GM19468 (cell line): ENCODE measurements around the gene MRPL10.

ENCODE experiments used
- ATAC-seq: cut with Tn5 transposase; IDR thresholded peaks from one replicate; pipeline ENCODE4 v1.9.1; 2021; ENCODE audit warnings: mild to moderate bottlenecking, moderate library complexity, moderate number of reproducible peaks; ENCODE audit not compliant: unreplicated experiment; ENCODE audit errors: extremely low read depth

Gene MRPL10

DNA sequence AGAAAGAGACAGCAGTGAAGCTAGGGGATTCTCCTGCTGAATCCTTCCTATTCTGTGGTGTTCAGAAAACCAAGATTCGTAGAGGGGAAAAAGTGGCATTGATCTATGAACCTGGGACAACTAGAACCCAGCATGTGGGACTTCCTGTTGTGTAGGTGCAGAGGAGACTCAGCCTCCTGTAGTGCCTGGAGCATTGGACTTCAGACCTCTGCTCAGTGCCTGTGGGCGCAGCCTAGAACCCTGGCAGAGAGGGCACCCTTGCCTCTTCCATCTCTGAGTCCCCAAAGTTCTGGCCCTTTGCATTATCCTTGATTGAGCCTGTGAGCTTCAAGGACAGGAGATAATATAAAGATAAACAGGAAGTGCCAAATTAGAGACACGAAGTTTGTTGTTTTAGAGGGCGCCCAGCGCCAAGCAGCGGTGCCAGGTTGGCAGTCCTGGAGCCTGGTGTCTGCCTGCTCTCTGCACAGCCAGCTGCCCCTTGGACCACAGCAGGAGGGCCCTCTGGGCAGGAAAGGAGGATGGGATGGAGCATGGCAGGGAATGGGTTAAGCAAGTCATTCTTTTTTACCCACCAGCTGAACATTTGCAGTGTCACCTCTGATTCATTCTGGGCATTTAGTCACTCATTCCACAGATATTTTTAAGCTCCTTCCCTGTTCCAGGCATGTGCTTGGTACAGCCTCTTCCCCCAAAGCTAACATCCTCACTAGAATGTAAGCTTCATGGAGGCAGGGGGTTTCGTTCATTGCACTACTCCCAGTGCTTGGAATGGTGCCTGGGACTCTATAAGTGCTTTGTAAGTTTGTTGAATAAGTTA lies 31.5 kb upstream of the MRPL10 start:
- no peak for ATAC-seq

DNA sequence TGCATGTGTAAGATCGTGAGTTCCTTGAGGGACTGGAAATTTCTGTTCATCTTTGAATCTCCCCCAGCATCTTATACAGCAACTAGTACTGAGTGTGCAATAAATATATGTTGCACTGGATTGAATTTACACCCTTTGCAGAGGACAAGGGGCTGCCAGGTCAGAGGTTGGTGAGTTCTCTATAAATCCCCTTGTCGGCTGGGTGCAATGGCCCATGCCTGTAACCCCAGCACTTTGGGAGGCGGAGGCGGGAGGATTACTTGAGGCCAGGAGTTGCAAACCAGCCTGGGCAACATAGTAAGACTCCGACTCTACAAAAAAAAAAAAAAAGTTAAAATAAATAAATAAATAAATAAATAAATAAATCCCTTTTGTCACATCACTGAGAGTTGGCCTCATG lies 29.0 kb upstream of the MRPL10 start:
- ATAC-seq = no peak

DNA sequence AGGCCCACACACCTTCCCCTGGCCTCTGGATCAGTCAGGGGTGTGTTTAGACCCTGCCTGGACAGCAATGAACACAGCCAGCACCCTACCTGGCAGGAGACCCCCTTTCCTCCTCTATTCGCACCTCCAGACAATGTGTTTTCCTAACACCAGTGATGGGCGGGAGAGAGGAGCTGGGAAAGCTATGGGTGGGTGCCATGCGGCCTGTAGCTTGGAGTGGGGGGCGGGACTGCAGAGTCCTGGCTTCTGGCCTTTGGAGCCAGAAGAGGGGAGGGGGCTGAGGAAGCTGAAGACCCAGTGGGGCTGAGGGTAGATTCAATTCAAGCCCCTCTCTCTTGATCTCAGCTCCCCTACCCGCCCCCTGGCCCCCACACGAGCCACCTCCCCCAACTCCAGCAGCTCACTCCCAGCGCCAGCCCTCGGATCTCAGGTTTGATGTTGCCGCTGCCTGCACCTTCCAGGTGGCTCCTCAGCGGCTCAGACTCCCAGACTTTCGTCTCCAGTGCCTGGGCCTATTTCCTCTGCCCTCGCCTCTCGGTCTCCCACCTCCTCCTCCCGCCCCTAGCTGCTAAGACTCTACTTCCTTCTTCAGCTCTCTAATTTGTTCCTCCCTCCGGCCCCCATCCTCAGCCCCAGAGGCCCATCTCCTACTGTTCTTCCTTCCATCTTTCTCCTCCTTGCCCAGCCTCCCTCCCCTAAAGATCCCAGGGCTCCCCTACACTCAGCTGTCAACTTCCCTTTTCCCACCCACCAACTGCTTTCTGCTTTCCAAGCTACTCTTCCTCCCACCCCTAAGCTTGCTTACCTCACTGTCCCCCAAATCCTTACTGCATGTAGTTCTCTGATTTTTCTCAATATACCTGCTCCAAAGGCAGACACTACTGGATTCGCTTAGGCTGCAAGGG lies 26.5 kb upstream of the MRPL10 start:
- ATAC-seq = no peak

DNA sequence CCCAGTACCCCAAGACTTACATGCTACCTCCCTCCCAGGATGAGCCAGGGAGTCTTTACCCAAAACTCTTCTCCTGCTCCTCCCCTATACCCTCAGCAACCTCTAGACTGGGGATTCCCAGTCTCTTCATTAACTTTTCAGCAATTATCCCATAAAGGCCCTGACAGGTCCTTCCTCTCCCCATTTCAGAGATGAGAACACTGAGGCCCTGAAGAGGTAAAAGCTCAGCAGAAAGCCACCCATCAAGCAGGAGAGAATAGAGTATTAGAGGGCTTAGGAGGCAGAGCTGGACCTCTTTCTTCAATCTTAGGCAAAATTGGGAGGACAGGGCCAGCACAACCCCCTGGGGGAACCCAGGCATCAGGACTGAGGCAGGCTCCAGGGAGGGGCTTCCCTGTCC lies 25.5 kb upstream of the MRPL10 start:
- no peak for ATAC-seq

DNA sequence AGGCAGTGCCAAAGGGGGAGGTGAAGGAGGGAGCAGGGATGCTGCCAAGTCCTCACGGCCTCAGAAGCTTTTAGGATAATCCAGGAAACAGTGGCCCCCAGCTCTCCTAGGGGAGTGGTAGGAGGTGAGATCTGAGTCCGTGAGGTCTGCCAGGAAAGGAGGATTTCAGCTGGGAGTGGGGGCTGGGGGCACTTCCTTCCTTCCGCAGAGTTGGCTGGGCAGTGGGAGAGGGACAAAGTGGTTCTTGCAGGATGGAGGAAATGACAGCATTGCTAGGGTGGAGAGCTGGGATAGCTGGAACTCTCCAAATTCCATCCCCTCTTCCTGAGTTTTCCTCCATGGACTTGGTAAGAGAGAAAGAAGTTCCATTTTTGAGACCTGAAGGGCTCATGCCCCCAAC lies 24.4 kb upstream of the MRPL10 start:
- no peak for ATAC-seq

DNA sequence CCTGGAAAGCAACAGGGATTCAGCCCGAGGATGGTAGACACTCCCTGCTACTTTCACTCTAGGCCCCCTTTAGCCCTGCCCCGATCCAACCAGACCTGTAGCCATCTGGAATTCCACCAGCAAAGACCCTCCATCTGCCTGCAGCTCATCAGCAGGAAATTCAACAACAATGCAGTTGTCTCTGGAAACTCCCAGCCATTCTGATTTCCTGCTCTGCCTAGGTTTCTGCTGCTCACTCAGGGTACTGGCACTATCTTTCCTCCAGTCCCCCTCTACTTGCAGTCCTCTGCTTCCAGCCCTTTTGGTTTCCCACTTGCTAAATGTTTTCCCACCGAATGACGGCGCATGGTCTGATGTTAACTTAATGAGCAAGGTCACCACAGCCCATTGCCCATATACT lies 22.3 kb upstream of the MRPL10 start:
- no peak for ATAC-seq

DNA sequence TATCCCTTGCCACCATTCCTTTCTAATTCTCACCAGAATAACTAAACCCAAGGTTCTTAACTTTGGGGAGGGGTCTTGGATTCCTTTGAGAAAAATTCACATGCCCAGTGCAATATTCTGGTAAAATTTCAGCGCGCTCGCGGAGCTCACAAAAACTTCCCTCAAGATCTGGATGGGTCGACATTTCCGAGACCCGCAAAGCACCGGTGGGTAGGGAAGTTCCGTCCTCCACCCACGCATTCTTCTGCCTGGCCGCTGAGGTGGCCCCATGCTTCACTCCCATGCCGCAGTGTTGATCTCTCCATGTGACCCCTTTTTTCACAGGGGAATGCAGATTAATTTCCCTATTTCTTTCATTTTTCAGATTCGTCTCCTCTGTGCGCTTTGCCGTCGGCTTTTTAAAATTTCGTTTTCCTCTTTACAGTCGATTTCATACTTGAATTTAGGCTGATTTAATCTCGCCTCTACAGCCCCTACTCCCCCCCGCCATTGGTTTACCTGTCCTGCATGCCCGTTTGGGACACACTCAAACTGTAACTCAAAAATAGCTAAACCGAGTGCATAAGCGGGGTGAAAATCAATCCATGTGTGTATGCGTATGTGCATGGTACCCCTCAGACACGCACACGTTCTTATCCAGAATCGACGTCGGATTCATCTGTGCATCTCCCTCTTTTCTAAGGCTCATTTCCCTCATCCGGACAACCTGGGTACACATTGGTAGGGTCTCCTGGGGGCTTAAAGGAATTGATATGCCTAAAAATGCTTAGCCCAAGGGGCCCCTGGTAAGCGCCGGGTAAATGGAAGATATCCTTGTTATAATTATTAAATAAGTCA lies 21.0 kb upstream of the MRPL10 start:
- no peak for ATAC-seq

DNA sequence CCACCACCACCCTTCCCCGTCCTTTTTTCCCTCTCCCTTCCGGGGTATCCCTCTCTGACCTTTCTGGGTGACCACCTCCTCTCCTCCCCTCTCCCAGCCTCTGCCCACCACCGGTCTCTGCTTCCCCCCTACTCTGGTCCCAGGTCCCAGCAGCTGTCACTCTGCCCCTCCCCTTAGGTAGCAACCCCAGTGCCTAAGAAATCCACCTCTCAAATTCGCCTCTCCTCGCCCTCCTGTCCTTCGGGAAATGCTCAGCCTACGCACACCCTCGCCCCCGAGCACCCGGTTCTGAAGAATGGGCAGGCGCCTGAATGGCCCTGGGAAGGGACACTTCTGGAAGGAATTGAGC lies 20.4 kb upstream of the MRPL10 start:
- no peak for ATAC-seq

DNA sequence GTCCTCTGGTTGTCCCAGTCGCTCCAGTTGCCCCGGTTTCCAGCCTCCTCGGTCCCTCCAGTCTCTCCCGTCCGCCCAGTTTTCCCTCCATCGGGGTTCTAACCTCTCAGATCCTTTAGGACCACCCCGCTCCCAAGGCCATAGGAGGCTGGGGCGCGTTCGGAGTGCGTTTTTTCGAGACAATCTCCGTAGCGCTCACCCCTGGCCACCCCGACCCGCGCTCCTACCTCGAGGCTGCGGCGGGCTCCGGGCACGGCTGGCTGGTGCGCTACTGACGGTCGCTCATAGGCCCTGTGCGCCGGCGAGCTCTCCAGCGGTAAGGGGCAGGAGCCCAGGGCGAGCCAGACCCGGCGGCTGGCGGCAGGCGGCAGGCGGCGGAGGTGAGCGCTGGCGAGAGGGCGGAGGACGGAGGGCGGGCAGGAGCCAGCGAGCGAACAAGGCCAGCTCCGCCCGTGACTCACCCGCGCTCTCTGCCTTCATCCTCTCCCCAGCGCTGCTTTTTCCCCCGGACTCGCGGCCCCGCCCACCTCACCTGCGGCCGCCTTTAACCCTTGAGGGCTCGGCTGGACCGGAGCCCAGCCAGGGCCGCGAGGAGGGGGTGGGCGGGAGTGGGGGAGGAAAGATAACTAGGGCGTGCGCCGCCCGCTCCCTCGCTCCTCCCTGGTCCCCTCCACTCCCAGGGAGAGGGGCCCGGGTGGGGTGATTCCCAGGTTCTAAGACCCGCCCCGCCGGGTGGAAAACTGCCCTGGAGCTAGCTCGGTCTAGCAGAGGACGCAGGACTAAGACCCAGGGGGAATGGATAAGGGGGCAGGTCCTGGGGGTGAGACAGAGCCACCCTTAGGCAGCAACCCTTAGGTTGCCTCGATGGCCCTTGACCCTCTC lies 19.6 kb upstream of the MRPL10 start, which contains the start of gene SP6:
SP6 (minus strand) TSS at position 472 of the 882 bp plus-strand sequence. CDS start 2,734 bp downstream, outside the sequence.
- ATAC-seq = no peak

DNA sequence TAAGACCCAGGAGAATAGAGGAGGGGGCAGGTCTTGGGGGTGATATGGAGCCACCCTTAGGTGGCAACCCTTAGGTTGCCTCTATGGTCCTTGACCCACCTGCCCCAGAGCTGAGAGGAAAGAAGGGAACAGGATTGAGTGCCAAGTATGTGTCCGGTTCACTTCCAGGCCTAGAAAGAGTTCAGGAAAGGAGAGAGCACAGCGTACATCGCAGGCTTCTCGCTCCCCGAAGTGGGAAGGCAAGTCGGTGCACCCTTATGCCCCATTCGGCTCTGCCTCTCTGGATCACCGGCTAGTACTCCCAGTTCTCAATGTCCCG lies 19.0 kb upstream of the MRPL10 start:
- no peak for ATAC-seq

DNA sequence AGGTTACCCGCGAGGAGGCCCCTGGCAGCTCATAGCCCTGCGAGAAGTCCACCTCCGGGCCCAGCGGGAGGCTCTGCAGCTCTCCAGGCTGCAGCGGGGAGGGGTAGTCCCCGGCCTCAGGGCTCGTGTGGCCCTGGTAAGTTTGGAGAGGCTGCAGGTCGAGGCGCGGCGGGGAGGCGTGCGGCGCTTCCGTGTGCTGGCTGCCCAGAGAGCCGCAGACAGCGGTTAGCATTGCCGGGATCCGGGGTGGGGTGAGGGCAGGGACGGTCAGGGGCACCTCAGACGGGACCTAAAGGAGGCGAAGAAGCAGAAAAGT lies 16.8 kb upstream of the MRPL10 start:
- no peak for ATAC-seq

DNA sequence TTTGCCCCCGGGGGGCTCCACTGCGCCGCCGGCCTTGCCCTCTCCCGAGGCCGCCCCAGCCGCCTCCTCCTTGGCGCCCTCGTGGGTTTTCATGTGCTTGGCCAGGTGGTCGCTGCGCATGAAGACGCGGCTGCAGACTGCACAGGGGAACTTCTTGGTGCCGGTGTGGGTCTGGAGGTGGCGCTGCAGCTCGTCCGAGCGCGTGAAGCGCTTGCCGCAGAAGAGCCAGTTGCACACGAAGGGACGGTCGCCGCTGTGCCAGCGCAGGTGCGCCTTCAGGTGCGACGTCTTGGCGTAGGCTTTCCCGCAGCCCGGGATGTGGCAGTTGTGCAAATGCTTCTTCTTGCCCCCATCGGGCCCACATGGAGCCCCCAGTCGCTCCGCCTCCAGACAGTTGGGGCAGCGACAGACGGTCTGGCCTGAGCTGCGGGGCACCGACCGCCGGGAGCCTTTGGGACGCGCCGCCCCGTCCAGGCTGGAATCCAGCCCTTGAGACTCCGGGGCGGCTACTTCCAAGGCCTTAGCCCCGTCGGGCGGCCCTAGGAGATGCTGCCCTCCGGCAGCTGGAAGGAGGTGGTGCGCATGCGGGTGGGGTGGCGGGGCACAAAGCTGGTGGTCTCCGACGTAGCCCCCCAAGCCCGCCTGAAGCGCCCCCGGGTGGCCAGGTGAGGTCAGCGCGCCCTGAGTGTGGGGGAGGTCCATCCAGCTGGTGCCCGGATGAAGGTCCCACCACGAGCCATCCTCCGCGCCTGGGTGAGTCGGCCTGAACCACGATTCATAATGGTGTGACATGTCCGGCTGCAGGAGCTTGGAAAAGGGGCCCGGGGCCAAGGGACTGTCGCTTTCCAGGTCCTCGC lies 16.2 kb upstream of the MRPL10 start:
- no peak for ATAC-seq

DNA sequence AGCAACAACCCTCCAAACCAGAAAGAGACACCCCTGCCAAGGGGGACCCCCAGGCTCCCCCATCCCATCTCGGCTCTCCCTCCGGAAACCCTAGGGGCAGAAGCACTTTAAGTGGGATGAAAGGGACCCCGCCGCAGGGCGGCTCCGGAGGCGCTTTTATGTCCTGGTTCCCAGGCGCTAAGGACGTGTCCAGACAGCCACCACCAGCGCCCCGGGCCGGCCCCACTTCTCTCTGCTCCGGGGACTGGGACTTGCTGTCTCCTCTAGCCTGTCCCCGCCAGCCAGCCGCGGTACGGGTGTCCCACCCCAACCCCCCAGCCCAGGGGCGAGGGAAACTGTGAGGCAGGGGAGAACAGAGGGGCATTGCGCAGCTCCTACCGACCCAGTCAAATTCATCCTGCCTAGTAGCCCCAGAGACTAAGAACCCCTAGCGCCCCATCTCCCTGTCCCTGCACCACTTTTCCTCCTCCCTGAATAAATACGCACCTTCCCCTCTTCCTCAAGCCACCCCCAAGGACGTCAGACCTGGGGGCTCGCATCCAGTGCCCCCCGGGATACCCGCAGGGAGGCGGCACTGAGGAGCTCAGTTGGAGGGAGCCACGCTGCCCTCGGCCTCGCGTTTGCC lies 15.5 kb upstream of the MRPL10 start:
- ATAC-seq = no peak

DNA sequence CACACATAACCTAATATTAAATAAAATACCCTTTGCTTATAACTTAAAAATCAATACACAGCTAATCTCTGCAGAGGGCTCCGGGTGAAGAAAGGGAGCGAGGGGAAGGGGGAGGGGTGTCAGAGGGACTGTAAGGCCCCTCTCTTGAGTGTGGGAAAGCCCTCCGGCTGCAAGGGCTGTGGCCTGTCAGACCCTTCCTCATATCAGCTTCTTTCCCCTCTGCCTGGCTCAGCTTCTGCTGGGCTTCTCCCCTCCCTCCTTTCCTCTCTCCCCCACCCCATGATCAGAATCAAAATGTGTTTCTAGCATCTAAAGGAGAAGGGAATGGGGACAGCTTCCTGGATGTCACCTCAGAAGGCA lies 14.4 kb upstream of the MRPL10 start:
- no peak for ATAC-seq

DNA sequence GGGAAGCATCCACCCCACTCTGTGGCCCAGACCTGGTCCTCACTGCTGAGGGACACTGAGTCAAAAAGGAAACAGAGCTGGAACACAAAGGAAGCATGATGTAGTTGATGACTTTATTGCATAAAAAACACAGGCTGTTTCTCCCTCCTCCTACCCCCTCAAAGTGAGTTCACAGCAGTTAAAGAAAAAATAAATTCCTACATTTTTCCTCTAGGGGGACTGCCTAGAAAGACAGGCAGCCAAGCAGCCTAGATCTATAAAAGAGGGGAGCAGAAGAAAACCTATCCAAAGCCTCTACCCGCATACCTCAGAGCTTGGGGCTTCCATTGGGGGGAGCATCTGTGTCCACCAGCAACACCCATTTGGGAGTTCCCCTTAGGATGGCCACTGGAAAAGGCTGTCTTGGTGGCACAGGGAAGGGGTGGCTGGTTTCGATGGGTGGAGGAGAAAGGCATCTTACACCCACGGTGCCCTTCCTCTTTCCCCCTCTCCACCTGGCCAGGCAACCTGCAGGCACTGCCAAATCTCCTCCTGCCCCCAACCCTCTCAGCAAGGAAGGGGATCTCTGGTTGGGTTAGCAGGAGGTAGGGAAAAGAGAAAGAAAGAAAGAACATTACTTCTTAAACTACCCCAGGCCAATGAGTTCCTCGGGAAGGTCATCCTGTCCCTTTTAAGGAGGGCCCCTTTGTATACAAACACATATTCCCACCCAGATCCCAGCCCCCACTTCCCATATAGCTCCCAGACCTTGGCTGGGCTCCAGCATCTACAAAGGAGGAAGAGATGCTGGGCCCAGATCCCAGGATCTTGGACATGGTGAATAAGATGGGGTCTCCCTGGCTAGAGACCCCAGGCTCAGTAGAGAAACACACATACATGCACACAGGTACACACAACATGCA lies 13.7 kb upstream of the MRPL10 start:
- no peak for ATAC-seq

DNA sequence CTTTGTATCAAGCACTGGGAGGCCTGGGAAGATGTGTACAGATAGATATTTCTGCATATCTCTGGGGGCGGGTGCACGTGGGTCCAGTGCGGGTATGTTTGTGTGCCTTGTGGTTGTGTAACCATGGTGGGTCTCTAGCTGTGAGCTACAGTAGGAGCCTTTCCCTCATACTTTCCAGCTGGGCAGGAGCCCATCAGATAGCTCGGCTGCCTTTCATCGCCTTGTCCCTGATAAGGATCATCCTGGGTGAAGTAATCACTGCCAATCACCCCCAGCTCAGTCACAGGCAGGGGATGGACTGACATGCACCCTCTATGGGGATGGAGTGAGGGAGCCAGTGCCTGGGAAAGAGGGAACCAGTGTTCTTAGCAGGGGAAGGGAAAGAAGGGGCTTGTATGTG lies 12.9 kb upstream of the MRPL10 start:
- no peak for ATAC-seq

DNA sequence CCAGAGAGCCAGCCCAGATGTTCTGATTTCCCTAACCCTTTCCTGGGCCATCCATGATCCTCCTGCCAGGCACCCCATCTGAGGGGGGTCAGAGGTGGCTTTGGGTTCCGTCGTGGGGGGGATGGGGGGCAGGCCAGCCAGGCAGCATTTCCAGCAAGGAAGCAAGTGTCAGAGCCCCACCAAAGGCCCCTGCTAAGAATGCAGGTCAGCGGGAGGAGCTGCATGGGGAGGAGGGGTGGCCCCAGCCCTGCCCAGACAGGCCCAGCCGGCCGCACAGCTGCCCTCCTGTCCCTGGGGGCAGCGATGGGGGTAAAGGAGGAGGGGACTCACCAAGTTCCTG lies 12.0 kb upstream of the MRPL10 start:
- no peak for ATAC-seq
